Memory B cell (primary cell): Measurements from ENCODE around the gene AATF.

Source experiments
- ATAC-seq: fragments of 150-1000 bp; cut with Tn5 transposase; 2 replicates; pipeline ENCODE4 v1.10.0; 2021; ENCODE audit warnings: low read depth, mild to moderate bottlenecking, moderate library complexity
- DNase-seq, 2 donors: peaks; one replicate each; pipeline ENCODE4 v3.0.0; 2022; ENCODE audit warnings: low spot score in 2 of 2
- H3K27ac Mint-ChIP-seq: one replicate; pipeline ENCODE4 v1.8.0; 2022; ENCODE audit warnings: mild to moderate bottlenecking, moderate library complexity, mixed read lengths
- H3K27me3 Mint-ChIP-seq: one replicate; pipeline ENCODE4 v1.8.0; 2022; ENCODE audit warnings: mixed read lengths
- H3K36me3 Mint-ChIP-seq: one replicate; pipeline ENCODE4 v1.8.0; 2022; ENCODE audit warnings: mild to moderate bottlenecking, mixed read lengths
- H3K4me1 Mint-ChIP-seq: one replicate; pipeline ENCODE4 v1.8.0; 2022; ENCODE audit warnings: mixed read lengths
- H3K4me3 Mint-ChIP-seq: one replicate; pipeline ENCODE4 v1.8.0; 2022; ENCODE audit warnings: mild to moderate bottlenecking, moderate library complexity, mixed read lengths
- H3K9me3 Mint-ChIP-seq: one replicate; pipeline ENCODE4 v1.8.0; 2022; ENCODE audit warnings: mixed read lengths

Gene AATF

GRCh38 chr17:36923814-36924221, 24.9 kb upstream of the AATF start:
- Mint-ChIP-seq H3K27ac (no peak overlapping the region), H3K4me1 (peaks cover 11% of the 10 kb centered on the region), H3K9me3 (no peaks in the 10 kb centered on the region), H3K27me3 (peaks cover 14% of the 10 kb centered on the region), H3K4me3 (no peak overlapping the region), H3K36me3 (no peaks in the 10 kb centered on the region)
- no peak for ATAC-seq
- DNase-seq, result no peak

- Mint-ChIP-seq H3K4me3 (no peak overlapping the region), H3K4me1 (peaks cover 12% of the 10 kb centered on the region), H3K27me3 (peaks cover 12% of the 10 kb centered on the region), H3K36me3 (no peaks in the 10 kb centered on the region), H3K9me3 (no peaks in the 10 kb centered on the region), H3K27ac (no peak overlapping the region)
- no peak for DNase-seq
- ATAC-seq, result no peak
These were observed 22.5 kb upstream of the AATF start for GRCh38 chr17:36926226-36926625.

- Mint-ChIP-seq H3K9me3 (no peaks in the 10 kb centered on the region), H3K4me1 (peaks cover 12% of the 10 kb centered on the region), H3K4me3 (no peak overlapping the region), H3K27ac (no peak overlapping the region), H3K27me3 (peaks cover 15% of the 10 kb centered on the region), H3K36me3 (no peaks in the 10 kb centered on the region)
- no peak for ATAC-seq
- DNase-seq, result no peak
These were observed 22.1 kb upstream of the AATF start for GRCh38 chr17:36926701-36927100.

- H3K27ac Mint-ChIP-seq, result no peak overlapping the region
- peak; percentile 35 for ATAC-seq
These were observed 20.0 kb upstream of the AATF start for GRCh38 chr17:36928471-36929345.

GRCh38 chr17:36929851-36930582, 18.7 kb upstream of the AATF start:
- H3K27ac Mint-ChIP-seq, result no peak overlapping the region
- DNase-seq, result no peak
- peaks cover 28% of the 10 kb centered on the region for H3K4me1 Mint-ChIP-seq
- H3K36me3 Mint-ChIP-seq, result no peaks in the 10 kb centered on the region
- H3K9me3 Mint-ChIP-seq, result no peaks in the 10 kb centered on the region
- H3K27me3 Mint-ChIP-seq, result peaks cover 27% of the 10 kb centered on the region
- ATAC-seq, result no peak
- H3K4me3 Mint-ChIP-seq, result no peak overlapping the region

More at GRCh38 chr17:36928471-36929345, 20.0 kb upstream of the AATF start:
- DNase-seq, result no peak
- peaks cover 26% of the 10 kb centered on the region for H3K27me3 Mint-ChIP-seq
- H3K4me3 Mint-ChIP-seq, result peak overlapping the region; percentile 81
- H3K9me3 Mint-ChIP-seq, result no peaks in the 10 kb centered on the region
- peaks cover 25% of the 10 kb centered on the region for H3K4me1 Mint-ChIP-seq
- H3K36me3 Mint-ChIP-seq, result no peaks in the 10 kb centered on the region

- Mint-ChIP-seq H3K36me3 (no peaks in the 10 kb centered on the region), H3K4me3 (no peak overlapping the region), H3K27me3 (peaks cover 30% of the 10 kb centered on the region), H3K27ac (no peak overlapping the region), H3K9me3 (no peaks in the 10 kb centered on the region), H3K4me1 (peaks cover 32% of the 10 kb centered on the region)
- no peak for DNase-seq
- no peak for ATAC-seq
These were observed 18.2 kb upstream of the AATF start for GRCh38 chr17:36930583-36930900.

- Mint-ChIP-seq H3K27ac (no peak overlapping the region), H3K4me3 (no peak overlapping the region), H3K4me1 (peaks cover 35% of the 10 kb centered on the region), H3K27me3 (peaks cover 32% of the 10 kb centered on the region), H3K36me3 (no peaks in the 10 kb centered on the region), H3K9me3 (no peaks in the 10 kb centered on the region)
- peak in 1 of 2 donors; percentile 18 for DNase-seq
- no peak for ATAC-seq
These were observed 17.6 kb upstream of the AATF start for GRCh38 chr17:36931096-36931696.

- Mint-ChIP-seq H3K36me3 (no peaks in the 10 kb centered on the region), H3K9me3 (no peaks in the 10 kb centered on the region), H3K27ac (peak overlapping the region; percentile 37), H3K4me3 (peak overlapping the region; percentile 68), H3K4me1 (peaks cover 35% of the 10 kb centered on the region), H3K27me3 (peaks cover 32% of the 10 kb centered on the region)
- ATAC-seq, result no peak
- peak in 1 of 2 donors; percentile 23 for DNase-seq
These were observed 16.9 kb upstream of the AATF start for GRCh38 chr17:36931697-36932382.

- H3K4me3 Mint-ChIP-seq, result peak overlapping the region; percentile 68
- H3K36me3 Mint-ChIP-seq, result no peaks in the 10 kb centered on the region
- H3K27ac Mint-ChIP-seq, result peak overlapping the region; percentile 37
- ATAC-seq, result no peak
- peaks cover 34% of the 10 kb centered on the region for H3K27me3 Mint-ChIP-seq
- no peak for DNase-seq
- no peaks in the 10 kb centered on the region for H3K9me3 Mint-ChIP-seq
- H3K4me1 Mint-ChIP-seq, result peaks cover 40% of the 10 kb centered on the region
These were observed 16.4 kb upstream of the AATF start for GRCh38 chr17:36932383-36932693.

GRCh38 chr17:36932694-36933511, 15.9 kb upstream of the AATF start:
- peak overlapping the region; percentile 37 for H3K27ac Mint-ChIP-seq
- peaks cover 38% of the 10 kb centered on the region for H3K4me1 Mint-ChIP-seq
- H3K27me3 Mint-ChIP-seq, result peaks cover 37% of the 10 kb centered on the region
- DNase-seq, result peak in 1 of 2 donors; percentile 23
- H3K4me3 Mint-ChIP-seq, result peak overlapping the region; percentile 48
- no peak for ATAC-seq
- H3K9me3 Mint-ChIP-seq, result no peaks in the 10 kb centered on the region
- H3K36me3 Mint-ChIP-seq, result peaks cover 1% of the 10 kb centered on the region

- Mint-ChIP-seq H3K4me3 (no peak overlapping the region), H3K36me3 (peaks cover 2% of the 10 kb centered on the region), H3K9me3 (no peaks in the 10 kb centered on the region), H3K27ac (peak overlapping the region; percentile 35), H3K27me3 (peaks cover 39% of the 10 kb centered on the region), H3K4me1 (peaks cover 36% of the 10 kb centered on the region)
- ATAC-seq (no peak), DNase-seq (peak in 1 of 2 donors; percentile 14)
These were observed 15.1 kb upstream of the AATF start for GRCh38 chr17:36933512-36934143.

GRCh38 chr17:36934144-36934691, 14.5 kb upstream of the AATF start:
- peak in 1 of 2 donors; percentile 34 for DNase-seq
- Mint-ChIP-seq H3K27ac (peak overlapping the region; percentile 35), H3K9me3 (no peaks in the 10 kb centered on the region), H3K4me3 (no peak overlapping the region), H3K4me1 (peaks cover 36% of the 10 kb centered on the region), H3K27me3 (peaks cover 37% of the 10 kb centered on the region), H3K36me3 (peaks cover 2% of the 10 kb centered on the region)
- ATAC-seq, result no peak
